IPS-20b (cell line): ENCODE data around the gene P3H2.
"Not testable (repeated sequence)": the region's sequence is repeated elsewhere in the genome, so short reads cannot be mapped to it uniquely, and the experiment has no call there.

Experiments
- H3K27ac ChIP-seq: one replicate; pipeline ENCODE4 v1.5.1; 2013; ENCODE audit warnings: low read length
- H3K27me3 ChIP-seq: 2 replicates; pipeline ENCODE4 v1.6.1; 2013; ENCODE audit warnings: mild to moderate bottlenecking, low read length, inconsistent platforms; ENCODE audit not compliant: insufficient read depth
- H3K36me3 ChIP-seq: 2 replicates; pipeline ENCODE4 v1.6.1; 2013; ENCODE audit warnings: low read depth, mild to moderate bottlenecking, inconsistent platforms, low read length, moderate library complexity; ENCODE audit not compliant: insufficient read depth
- H3K4me1 ChIP-seq: 2 replicates; pipeline ENCODE4 v1.6.1; 2013; ENCODE audit warnings: mild to moderate bottlenecking, control low read depth, inconsistent platforms, low read length, moderate library complexity; ENCODE audit not compliant: insufficient read depth
- H3K4me3 ChIP-seq: 2 replicates; pipeline ENCODE4 v1.5.1; 2013; ENCODE audit warnings: mild to moderate bottlenecking, low read length, inconsistent platforms
- H3K9ac ChIP-seq: 2 replicates; pipeline ENCODE4 v1.6.1; 2013; ENCODE audit warnings: low read depth, mild to moderate bottlenecking, inconsistent platforms, low read length, moderate library complexity
- H3K9me3 ChIP-seq: 2 replicates; pipeline ENCODE4 v1.6.1; 2013; ENCODE audit warnings: mild to moderate bottlenecking, low read depth, low read length, inconsistent platforms; ENCODE audit not compliant: insufficient read depth

P3H2 gene

GRCh38 chr3:189967254-189967865 is 153.3 kb downstream of the P3H2 start:
- Histone ChIP-seq H3K36me3 (peaks cover 43% of the 10 kb centered on the region), H3K27ac (no peak overlapping the region), H3K9ac (no peak overlapping the region), H3K4me1 (no peaks in the 10 kb centered on the region; the same call in 1 of the 2 replicates), H3K9me3 (no peaks in the 10 kb centered on the region), H3K27me3 (no peaks in the 10 kb centered on the region), H3K4me3 (no peak overlapping the region)

GRCh38 chr3:189966843-189967242 is 153.9 kb downstream of the P3H2 start:
- H3K9ac ChIP-seq, result no peak overlapping the region
- peaks cover 38% of the 10 kb centered on the region for H3K36me3 ChIP-seq
- H3K4me3 ChIP-seq, result no peak overlapping the region
- no peaks in the 10 kb centered on the region for H3K9me3 ChIP-seq
- H3K27me3 ChIP-seq, result no peaks in the 10 kb centered on the region
- no peak overlapping the region for H3K27ac ChIP-seq
- peaks cover 2% of the 10 kb centered on the region; the same call in 1 of the 2 replicates for H3K4me1 ChIP-seq

DNA sequence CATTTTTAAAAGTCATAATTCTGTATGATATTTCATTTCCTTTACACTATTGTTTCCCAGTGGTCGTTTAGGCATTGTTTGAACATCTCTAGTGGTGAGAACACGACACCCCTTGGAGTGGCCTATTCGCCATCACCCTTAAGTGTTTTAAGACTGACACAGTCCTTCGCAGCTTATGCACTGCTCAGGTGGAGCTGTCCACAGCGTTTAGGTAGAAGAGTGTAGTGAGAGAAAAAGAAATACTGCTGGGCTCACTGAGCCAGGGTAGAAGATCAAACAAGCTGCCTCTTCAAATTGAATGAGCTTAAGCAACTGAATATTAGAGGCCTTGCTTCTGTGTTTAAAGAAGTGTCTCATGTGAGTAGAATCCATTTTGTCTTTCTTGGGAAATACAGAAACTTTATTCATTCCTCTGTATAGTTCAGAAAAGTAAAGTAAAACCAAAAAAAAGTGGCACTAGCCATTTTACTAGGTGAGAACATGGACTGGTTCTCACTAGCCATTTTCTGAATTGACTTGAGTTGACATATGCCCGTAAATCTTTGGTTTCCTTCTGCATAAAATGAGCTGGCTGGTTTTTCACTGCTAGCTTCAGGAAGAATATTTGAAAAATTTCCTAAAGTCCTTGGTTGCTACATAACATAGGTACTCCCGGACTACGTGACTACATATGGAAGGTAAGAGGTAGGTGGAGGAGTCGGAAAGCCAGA is 155.9 kb downstream of the P3H2 start:
- H3K27me3 ChIP-seq, result no peaks in the 10 kb centered on the region
- no peaks in the 10 kb centered on the region for H3K9me3 ChIP-seq
- H3K27ac ChIP-seq, result no peak overlapping the region
- H3K4me3 ChIP-seq, result no peak overlapping the region
- H3K9ac ChIP-seq, result no peak overlapping the region
- H3K4me1 ChIP-seq, result peaks cover 4% of the 10 kb centered on the region; the same call in 1 of the 2 replicates
- peaks cover 25% of the 10 kb centered on the region; the same call in 1 of the 2 replicates for H3K36me3 ChIP-seq

- no peak overlapping the region for H3K27ac ChIP-seq
- peaks cover 4% of the 10 kb centered on the region; the same call in 1 of the 2 replicates for H3K4me1 ChIP-seq
- H3K9me3 ChIP-seq, result no peaks in the 10 kb centered on the region
- H3K9ac ChIP-seq, result no peak overlapping the region
- peaks cover 20% of the 10 kb centered on the region; the same call in 1 of the 2 replicates for H3K36me3 ChIP-seq
- no peak overlapping the region for H3K4me3 ChIP-seq
- no peaks in the 10 kb centered on the region for H3K27me3 ChIP-seq
Observed at GRCh38 chr3:189962466-189962865, 158.2 kb downstream of the P3H2 start.

- no peaks in the 10 kb centered on the region for H3K27me3 ChIP-seq
- no peak overlapping the region for H3K27ac ChIP-seq
- H3K4me3 ChIP-seq, result no peak overlapping the region
- peaks cover 4% of the 10 kb centered on the region; the same call in 1 of the 2 replicates for H3K4me1 ChIP-seq
- H3K36me3 ChIP-seq, result peaks cover 20% of the 10 kb centered on the region; the same call in 1 of the 2 replicates
- peak overlapping the region; percentile 38; the same call in 1 of the 2 replicates for H3K9ac ChIP-seq
- H3K9me3 ChIP-seq, result no peaks in the 10 kb centered on the region
Observed at GRCh38 chr3:189961522-189962161, 159.1 kb downstream of the P3H2 start.

DNA sequence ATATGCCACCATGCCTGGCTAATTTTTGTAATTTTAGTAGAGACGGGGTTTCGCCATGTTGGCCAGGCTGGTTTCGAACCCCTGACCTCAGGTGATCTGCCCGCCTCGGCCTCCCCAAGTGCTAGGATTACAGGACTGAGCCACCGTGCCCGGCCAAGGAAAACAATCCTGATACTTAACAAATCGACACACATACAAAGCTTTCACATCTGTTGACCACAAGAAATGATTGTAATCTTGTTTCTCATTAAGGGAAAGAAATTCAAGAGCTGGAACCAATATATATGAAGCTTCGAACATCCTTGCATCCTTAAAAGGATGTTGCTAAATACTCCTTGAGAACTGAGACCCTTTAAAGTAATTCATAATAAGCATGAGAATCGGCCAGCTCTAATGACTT is 159.6 kb downstream of the P3H2 start:
- not testable (repeated sequence) for H3K27me3 ChIP-seq, H3K27ac ChIP-seq, H3K4me3 ChIP-seq, H3K4me1 ChIP-seq, H3K9me3 ChIP-seq
- Histone ChIP-seq H3K36me3 (peaks cover 20% of the 10 kb centered on the region; the same call in 1 of the 2 replicates), H3K9ac (0 out of 2 replicates have a peak overlapping the region, but pooled peaks have one; percentile 38)

DNA sequence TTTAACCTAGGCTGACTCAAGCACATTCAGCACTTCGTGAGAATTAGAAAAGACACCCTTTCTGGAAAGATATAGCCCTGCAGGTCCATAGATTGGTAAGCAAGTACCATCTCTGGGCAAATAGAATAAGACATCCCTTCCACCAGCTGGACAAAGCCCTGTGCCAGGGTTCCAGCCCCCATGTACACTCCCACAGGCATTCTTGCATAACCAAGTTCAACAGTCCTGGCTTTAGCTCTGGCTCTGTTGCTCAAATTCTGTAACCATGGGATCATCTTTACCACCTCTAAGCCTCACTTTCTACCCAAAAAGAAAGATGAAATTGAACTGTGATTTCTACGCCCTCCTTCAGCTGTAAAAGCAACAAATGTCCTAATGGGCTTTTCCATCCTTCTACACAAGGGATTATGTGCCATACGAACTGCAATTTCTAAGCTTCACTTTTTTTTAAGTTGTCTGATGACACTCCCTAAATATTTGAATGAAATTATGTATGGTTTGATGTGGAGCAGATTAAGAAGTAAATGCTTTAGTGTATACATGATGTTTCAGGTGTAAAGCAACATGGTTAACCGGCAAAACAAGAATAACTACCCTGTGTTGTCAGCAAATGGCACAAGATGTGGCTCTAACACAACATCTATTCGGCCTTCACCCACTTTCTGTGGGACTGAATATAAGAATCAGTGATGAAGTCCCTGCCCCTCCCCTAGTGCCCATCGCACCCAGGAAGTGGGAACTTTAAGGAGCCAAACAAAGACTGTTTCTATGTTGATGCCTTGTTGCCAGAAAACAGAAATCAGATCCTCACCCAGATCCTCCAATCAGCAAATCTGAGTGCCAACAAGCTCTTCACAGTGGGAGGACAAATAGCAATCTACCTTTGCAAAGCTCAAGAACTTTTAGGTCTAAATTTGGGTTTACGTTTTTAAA is 165.7 kb downstream of the P3H2 start:
- H3K27me3 ChIP-seq, result no peaks in the 10 kb centered on the region
- no peak overlapping the region for H3K27ac ChIP-seq
- no peak overlapping the region for H3K4me3 ChIP-seq
- H3K9ac ChIP-seq, result no peak overlapping the region
- no peaks in the 10 kb centered on the region for H3K4me1 ChIP-seq
- H3K9me3 ChIP-seq, result no peaks in the 10 kb centered on the region
- peaks cover 3% of the 10 kb centered on the region; the same call in 1 of the 2 replicates for H3K36me3 ChIP-seq

- Histone ChIP-seq H3K4me3 (no peak overlapping the region), H3K9ac (no peak overlapping the region), H3K36me3 (no peaks in the 10 kb centered on the region), H3K27ac (no peak overlapping the region), H3K27me3 (no peaks in the 10 kb centered on the region), H3K9me3 (no peaks in the 10 kb centered on the region), H3K4me1 (no peaks in the 10 kb centered on the region)
Observed at GRCh38 chr3:189953551-189953950, 167.1 kb downstream of the P3H2 start.

GRCh38 chr3:189952272-189952671 is 168.4 kb downstream of the P3H2 start:
- no peak overlapping the region for H3K27ac ChIP-seq

GRCh38 chr3:189950258-189950657 is 170.4 kb downstream of the P3H2 start:
- Histone ChIP-seq H3K27me3 (no peaks in the 10 kb centered on the region), H3K4me3 (no peak overlapping the region), H3K9ac (no peak overlapping the region), H3K36me3 (no peaks in the 10 kb centered on the region), H3K9me3 (no peaks in the 10 kb centered on the region), H3K27ac (no peak overlapping the region), H3K4me1 (no peaks in the 10 kb centered on the region)

More at GRCh38 chr3:189952272-189952671, 168.4 kb downstream of the P3H2 start:
- Histone ChIP-seq H3K9me3 (no peaks in the 10 kb centered on the region), H3K27me3 (no peaks in the 10 kb centered on the region), H3K4me3 (no peak overlapping the region), H3K9ac (no peak overlapping the region), H3K4me1 (no peaks in the 10 kb centered on the region), H3K36me3 (no peaks in the 10 kb centered on the region)

- no peaks in the 10 kb centered on the region for H3K4me1 ChIP-seq
- H3K9me3 ChIP-seq, result no peaks in the 10 kb centered on the region
- no peak overlapping the region for H3K4me3 ChIP-seq
- no peaks in the 10 kb centered on the region for H3K36me3 ChIP-seq
- no peaks in the 10 kb centered on the region for H3K27me3 ChIP-seq
- H3K9ac ChIP-seq, result no peak overlapping the region
- no peak overlapping the region for H3K27ac ChIP-seq
Observed at GRCh38 chr3:189949580-189949979, 171.1 kb downstream of the P3H2 start.
